Prostate gland (tissue), 2 donors: ENCODE data around the gene TMED9.
"Not testable (repeated sequence)": the region's sequence is repeated elsewhere in the genome, so short reads cannot be mapped to it uniquely, and the experiment has no call there.

Source experiments
- CTCF ChIP-seq, 4 experiments: fragments of 200-600 bp in 2 of 4; fragments of 450-650 bp in 2 of 4; sonication (generic) in 2 of 4; IDR thresholded peaks; 1 replicate in 3 of 4; 2 replicates in 1 of 4; pipeline ENCODE4 v1.5.1; 2016 to 2019; ENCODE audit warnings: antibody characterized with exemption in 4 of 4, mild to moderate bottlenecking in 2 of 4, moderate library complexity in 2 of 4
- POLR2A ChIP-seq: fragments of 450-650 bp; IDR thresholded peaks from one replicate; pipeline ENCODE4 v1.6.1; 2016; ENCODE audit warnings: antibody characterized with exemption, mild to moderate bottlenecking

DNA sequence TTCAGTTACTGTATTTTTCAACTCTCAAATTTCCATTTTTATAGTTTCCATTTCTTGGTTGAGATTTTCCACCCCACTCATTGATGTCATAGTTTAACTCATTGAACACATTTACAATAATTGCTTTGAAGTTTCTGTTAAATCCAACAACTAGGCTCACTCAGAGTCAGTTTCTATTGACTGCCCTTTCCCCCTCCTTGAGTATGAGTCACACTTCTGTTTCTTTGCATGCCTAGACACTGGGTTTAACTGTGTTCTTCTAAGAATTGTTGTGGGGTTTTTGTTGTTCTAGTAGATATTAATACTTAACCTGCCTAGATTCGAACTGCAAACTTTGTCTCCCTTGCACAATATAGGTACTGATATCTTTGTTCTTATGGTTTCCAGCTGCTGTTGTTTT is 53.5 kb downstream of the TMED9 start:
- not testable (repeated sequence) for TF ChIP-seq POLR2A; CTCF (IDR thresholded peaks at IDR 0.05)
